NB4 (cell line): ENCODE measurements around the gene CEP89.

Experiments used
- DNase-seq: peaks from one replicate; pipeline ENCODE4 v3.0.0; 2010; ENCODE audit warnings: low read depth
- H3K4me3 ChIP-seq: one replicate; pipeline ENCODE4 v1.5.1; 2011; ENCODE audit warnings: mild to moderate bottlenecking, low read depth, low read length, moderate library complexity
- MYC ChIP-seq: IDR thresholded peaks from 2 replicates; pipeline ENCODE4 v1.6.1; 2011; ENCODE audit warnings: low read depth, low read length
- POLR2A ChIP-seq: IDR thresholded peaks from 2 replicates; pipeline ENCODE4 v1.6.1; 2011; ENCODE audit warnings: mild to moderate bottlenecking; ENCODE audit not compliant: insufficient read length; ENCODE audit errors: extremely low read depth
- TF ChIP-seq, protein P1 (sequence below): IDR thresholded peaks from one replicate; pipeline ENCODE4 v1.5.1; 2012; ENCODE audit warnings: low read depth, low read length
- TF ChIP-seq, protein P2 (sequence below): IDR thresholded peaks from 2 replicates; pipeline ENCODE4 v1.6.1; 2011; ENCODE audit warnings: low read depth, low read length

The CEP89 gene

DNA sequence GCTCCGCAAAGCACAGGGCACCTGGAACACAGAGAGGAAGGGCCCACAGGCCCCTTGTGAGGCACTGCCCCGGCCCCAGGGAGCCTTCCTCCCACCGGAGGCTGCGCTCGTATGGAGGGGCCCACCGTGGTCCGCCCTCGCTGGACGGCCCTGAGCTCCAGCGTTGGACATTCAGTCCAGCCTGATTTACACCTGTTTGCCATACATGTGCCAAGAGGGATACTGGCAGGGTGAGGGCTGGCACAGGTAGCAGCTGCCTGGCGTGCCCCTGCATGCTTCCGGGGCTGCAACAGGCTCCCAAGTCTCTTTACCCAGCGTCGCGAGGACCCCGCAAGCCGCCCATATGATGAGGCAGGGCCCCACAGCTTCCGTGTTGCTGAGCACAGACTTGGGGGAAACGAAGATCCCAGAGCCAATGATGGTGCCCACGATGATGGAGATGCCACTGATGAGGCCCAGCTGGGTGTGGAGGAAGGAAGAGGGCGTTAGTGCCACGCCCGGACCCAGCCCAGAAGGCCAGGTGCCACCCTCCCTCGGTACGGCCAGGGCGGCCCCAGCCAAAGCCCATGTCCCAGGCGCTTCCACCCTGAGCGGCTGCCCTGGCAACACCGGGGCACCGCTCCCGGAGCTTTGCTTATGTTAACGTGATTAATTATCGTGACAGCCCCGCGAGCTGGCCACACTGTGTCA is 107.3 kb downstream of the CEP89 start:
- TF ChIP-seq, protein P1, sequence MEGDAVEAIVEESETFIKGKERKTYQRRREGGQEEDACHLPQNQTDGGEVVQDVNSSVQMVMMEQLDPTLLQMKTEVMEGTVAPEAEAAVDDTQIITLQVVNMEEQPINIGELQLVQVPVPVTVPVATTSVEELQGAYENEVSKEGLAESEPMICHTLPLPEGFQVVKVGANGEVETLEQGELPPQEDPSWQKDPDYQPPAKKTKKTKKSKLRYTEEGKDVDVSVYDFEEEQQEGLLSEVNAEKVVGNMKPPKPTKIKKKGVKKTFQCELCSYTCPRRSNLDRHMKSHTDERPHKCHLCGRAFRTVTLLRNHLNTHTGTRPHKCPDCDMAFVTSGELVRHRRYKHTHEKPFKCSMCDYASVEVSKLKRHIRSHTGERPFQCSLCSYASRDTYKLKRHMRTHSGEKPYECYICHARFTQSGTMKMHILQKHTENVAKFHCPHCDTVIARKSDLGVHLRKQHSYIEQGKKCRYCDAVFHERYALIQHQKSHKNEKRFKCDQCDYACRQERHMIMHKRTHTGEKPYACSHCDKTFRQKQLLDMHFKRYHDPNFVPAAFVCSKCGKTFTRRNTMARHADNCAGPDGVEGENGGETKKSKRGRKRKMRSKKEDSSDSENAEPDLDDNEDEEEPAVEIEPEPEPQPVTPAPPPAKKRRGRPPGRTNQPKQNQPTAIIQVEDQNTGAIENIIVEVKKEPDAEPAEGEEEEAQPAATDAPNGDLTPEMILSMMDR, result no peak
- TF ChIP-seq POLR2A (no peak), MYC (no peak)
- TF ChIP-seq, protein P2, sequence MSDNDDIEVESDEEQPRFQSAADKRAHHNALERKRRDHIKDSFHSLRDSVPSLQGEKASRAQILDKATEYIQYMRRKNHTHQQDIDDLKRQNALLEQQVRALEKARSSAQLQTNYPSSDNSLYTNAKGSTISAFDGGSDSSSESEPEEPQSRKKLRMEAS, result no peak
- no peak overlapping the region for H3K4me3 ChIP-seq
- no peak for DNase-seq

DNA sequence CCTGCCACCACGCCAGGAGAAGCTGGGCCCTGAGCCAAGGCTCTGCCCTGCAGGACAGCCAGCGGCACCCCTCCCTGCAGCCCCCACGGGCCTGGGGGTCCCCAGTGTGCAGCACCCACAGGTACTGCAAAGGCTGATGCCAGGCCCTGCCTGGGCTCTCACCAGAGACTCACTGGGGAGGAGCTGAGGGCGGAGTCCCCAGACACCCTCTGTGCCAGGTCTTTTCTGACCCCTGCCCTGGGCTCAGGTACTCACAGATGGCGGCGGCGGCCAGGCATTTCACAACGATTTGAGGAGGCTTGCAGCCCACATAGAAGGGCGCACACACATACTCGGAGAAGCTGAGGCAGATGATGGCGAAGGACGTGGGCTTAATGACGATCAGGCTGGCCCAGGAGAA is 107.9 kb downstream of the CEP89 start:
- H3K4me3 ChIP-seq, result no peak overlapping the region
- TF ChIP-seq, protein P2, result no peak
- TF ChIP-seq, protein P1, result no peak
- no peak for TF ChIP-seq POLR2A
- no peak for TF ChIP-seq MYC
- DNase-seq, result no peak

DNA sequence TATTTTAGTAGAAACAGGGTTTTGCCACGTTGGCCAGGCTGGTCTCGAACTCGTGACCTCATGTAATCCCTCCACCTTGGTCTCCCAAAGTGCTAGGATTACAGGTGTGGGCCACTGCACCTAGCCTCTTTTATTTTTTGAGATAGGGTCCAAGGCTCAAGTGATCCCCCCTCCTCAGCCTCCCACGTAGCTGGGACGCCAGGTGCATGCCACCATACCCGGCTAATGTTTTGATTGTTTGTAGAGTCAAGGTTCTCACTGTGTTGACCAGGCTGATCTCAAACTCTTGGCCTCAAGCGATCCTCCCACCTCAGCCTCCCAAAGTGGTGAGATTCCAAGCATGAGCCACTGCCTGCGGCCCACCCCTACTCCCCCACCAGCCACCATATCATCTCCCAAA is 108.5 kb downstream of the CEP89 start:
- no peak overlapping the region for H3K4me3 ChIP-seq

DNA sequence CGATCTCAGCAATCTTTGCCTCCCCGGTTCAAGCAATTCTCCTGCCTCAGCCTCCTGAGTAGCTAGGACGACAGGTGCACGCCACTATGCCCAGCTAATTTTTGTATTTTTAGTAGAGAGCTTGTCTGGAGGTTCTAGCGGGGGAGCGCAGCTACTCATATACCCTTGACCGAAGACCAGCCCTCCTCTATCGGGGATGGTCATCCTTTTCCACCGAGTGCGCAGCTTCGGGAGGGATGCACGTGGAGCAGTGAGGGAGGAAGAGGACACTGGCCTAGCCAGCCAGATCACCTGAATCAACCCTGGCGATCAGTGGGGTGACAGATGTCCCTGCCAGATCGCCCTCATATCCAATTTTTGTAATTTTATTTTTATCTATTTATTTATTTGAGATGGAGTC is 109.0 kb downstream of the CEP89 start:
- TF ChIP-seq, protein P1, result no peak
- TF ChIP-seq POLR2A (no peak), MYC (no peak)
- TF ChIP-seq, protein P2, result no peak
- no peak for DNase-seq
- no peak overlapping the region for H3K4me3 ChIP-seq

More for the DNA sequence above, 108.5 kb downstream of the CEP89 start:
- TF ChIP-seq, protein P1, result no peak
- TF ChIP-seq, protein P2, result no peak
- TF ChIP-seq MYC (no peak), POLR2A (no peak)
- DNase-seq, result no peak

DNA sequence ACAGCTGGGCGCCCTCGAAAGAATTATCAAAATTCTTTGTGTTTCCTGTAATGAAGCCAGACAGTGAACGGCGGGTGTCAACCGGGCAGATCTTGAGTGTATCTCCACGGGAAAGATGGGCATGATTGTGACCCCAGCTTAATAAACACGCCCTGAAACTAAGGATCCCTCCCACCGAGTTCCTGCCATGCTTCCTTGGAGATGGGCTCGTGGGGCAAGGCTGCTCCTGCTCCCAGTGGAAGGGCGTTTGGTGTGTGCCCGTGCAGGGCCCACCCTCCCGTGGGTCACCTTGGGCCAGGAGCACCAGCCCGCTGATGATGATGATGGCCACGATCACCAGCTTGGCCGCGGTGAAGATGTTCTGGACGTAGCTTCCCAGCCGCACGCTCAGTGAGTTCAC is 109.6 kb downstream of the CEP89 start:
- no peak overlapping the region for H3K4me3 ChIP-seq
- DNase-seq, result no peak
- TF ChIP-seq, protein P1, result no peak
- TF ChIP-seq MYC (no peak), POLR2A (no peak)
- TF ChIP-seq, protein P2, result no peak
